OCI-LY1 (cell line): ENCODE results near the gene DNAAF1.

Source experiments
- EZH2 ChIP-seq: fragments of 200-600 bp; sonication (generic), shearing (Covaris generic); IDR thresholded peaks from 2 replicates; pipeline ENCODE4 v1.8.0; 2017; ENCODE audit warnings: borderline replicate concordance, mixed run types, mild to moderate bottlenecking, antibody characterized with exemption, low read length, moderate library complexity, mixed read lengths
- TF ChIP-seq, protein P1 (sequence below): fragments of 200-600 bp; sonication (generic), shearing (Covaris generic); IDR thresholded peaks from 2 replicates; pipeline ENCODE4 v1.5.1; 2017; ENCODE audit warnings: mild to moderate bottlenecking, antibody characterized with exemption, low read length, moderate library complexity, mixed read lengths

DNA sequence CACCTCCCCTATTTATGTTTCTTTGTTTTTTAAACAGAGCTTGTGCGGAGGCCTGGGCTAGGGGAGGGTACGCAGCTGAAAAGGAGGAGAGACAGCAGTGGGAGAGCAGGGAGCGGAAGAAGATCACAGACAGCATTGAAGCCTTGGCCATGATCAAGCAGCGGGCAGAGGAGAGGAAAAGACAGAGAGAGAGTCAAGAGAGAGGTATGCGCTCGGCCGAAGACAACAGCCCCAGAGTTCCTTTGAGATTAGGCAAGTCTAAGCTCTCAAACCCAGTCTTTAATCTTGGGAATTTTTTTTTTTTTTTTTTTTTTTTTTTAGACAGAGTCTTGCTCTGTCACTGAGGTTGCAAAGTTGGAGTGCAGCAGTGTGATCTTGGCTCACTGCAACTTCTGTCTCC lies 20.6 kb downstream of the DNAAF1 start:
- TF ChIP-seq, protein P1, sequence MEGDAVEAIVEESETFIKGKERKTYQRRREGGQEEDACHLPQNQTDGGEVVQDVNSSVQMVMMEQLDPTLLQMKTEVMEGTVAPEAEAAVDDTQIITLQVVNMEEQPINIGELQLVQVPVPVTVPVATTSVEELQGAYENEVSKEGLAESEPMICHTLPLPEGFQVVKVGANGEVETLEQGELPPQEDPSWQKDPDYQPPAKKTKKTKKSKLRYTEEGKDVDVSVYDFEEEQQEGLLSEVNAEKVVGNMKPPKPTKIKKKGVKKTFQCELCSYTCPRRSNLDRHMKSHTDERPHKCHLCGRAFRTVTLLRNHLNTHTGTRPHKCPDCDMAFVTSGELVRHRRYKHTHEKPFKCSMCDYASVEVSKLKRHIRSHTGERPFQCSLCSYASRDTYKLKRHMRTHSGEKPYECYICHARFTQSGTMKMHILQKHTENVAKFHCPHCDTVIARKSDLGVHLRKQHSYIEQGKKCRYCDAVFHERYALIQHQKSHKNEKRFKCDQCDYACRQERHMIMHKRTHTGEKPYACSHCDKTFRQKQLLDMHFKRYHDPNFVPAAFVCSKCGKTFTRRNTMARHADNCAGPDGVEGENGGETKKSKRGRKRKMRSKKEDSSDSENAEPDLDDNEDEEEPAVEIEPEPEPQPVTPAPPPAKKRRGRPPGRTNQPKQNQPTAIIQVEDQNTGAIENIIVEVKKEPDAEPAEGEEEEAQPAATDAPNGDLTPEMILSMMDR, result no peak
- no peak for TF ChIP-seq EZH2
